HG03064 (cell line): ENCODE data around the gene BCL11B.

Experiments
- ATAC-seq: cut with Tn5 transposase; IDR thresholded peaks from one replicate; pipeline ENCODE4 v1.9.1; 2021; ENCODE audit warnings: low read depth; ENCODE audit not compliant: unreplicated experiment

BCL11B gene

GRCh38 chr14:99271951-99272631 lies at the start of gene BCL11B:
TSS of gene BCL11B (minus strand) at chr14:99272197. CDS start at chr14:99271218, 979 bp downstream.
- peak; percentile 78 for ATAC-seq

GRCh38 chr14:99321236-99321925 lies 49.4 kb upstream of the BCL11B start:
- ATAC-seq: no peak

DNA sequence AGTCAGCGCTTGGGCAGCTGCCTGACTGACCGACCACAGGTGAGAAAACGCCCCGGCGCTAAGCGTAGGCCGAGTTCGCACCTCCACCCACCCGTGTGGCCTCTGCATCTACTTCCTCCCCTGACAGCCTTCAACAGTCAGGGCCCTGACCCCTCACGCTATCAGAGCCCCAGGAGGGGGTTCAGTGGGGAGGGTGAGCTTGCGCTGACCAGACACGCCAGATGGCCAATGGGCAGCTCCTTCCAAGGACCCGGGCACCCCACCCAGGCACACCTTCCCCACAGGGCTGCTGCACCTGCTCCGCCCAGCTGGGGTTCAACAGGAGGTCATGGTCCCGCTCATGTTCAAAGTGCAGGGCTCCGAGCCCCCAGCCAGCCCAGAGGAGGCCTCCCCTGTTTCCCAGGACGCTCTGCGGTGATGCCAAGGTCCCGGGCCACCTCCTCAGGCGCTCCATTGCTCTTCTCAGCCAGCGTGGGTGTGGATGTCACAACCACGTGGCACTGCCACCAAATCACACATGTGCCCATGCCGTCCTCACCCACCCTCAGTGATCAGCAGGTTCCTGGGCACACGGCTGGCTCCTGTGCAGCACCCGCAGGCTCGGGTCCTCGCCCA lies 48.7 kb upstream of the BCL11B start:
- no peak for ATAC-seq

DNA sequence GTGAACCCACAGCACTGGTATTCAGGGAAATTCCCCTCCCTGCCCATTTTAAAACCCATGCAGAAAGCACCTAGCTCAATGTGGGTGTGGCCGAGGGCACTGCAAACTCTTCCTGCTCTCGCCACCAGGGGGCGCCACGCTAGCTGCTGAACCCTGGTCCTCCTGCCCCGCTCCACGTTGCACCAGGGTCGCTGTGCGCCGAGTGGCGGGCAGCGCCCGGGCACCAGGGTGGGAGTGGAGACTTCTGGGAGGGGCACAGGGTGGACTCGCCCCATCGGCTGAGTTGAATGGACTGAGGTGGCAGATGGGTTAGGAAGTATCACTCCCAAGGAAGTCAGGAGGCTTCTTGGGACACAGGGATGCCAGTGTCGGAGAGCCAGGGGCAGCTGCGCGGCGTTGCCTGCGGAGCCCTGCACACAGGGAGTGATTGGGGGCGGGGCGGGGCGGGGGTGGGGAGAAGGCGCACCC lies 48.1 kb upstream of the BCL11B start:
- no peak for ATAC-seq

GRCh38 chr14:99318959-99319295 lies 46.9 kb upstream of the BCL11B start:
- ATAC-seq: no peak

- ATAC-seq: no peak
Measured at GRCh38 chr14:99318091-99318958, 46.3 kb upstream of the BCL11B start.

GRCh38 chr14:99317231-99318090 lies 45.5 kb upstream of the BCL11B start:
- no peak for ATAC-seq

GRCh38 chr14:99316281-99317163 lies 44.5 kb upstream of the BCL11B start:
- no peak for ATAC-seq

DNA sequence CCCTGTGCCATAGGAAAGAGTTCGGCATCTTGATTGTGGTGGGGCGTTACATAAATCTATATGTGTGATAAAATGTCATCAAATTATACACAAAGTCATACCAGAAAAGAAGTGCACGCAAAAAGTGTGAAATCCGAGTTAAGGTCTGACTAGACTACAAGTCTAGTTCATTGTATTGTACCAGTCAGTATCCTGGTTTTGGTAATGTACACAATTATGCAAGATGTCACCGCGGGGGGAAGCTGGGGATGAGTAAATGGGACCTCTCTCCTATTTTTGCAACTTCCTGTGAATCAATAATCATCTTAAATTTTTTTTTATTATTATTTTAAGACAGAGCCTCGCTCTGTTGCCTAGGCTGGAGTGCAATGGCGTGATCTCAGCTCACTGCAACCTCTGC lies 43.2 kb upstream of the BCL11B start:
- no peak for ATAC-seq

- no peak for ATAC-seq
Measured at GRCh38 chr14:99314623-99315022, 42.6 kb upstream of the BCL11B start.

DNA sequence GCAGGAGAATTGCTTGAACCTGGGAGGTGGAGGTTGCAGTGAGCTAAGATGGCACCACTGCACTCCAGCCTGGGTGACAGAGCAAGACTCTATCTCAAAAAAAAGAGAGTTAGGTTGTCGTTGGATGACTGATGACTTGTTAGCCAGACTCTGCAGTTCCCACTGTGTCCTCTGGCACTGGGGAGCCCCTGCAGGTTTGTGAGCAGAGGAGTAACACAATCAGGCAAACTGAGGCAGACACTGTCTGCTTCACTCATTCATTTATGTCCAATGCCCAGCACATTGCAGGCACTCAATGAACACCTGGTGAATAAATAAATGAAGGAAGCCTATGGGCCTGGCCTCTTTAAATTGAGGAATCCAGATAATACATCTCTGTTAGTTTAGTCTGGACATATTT lies 41.2 kb upstream of the BCL11B start:
- no peak for ATAC-seq

- no peak for ATAC-seq
Measured at GRCh38 chr14:99312106-99312505, 40.1 kb upstream of the BCL11B start.

GRCh38 chr14:99309220-99309766 lies 37.3 kb upstream of the BCL11B start:
- ATAC-seq: no peak

DNA sequence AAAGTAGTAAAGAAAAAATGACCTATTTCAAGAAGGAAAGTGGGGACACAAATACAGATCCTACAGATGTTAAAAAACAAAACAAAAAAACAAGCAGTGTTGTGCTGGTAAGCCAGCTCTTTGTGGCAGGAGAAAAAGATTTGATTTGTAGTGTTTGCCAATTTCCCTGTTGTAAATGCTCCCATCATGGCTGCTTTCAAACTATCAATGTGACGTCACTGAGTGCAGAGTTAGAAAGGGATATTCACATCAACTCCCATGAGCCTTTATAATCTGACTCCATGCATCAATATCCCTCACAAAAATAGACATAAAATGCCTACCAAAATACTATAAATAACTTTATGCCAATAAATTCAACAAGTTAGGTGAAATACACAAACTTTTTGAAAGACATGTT lies 32.2 kb upstream of the BCL11B start:
- ATAC-seq: no peak

DNA sequence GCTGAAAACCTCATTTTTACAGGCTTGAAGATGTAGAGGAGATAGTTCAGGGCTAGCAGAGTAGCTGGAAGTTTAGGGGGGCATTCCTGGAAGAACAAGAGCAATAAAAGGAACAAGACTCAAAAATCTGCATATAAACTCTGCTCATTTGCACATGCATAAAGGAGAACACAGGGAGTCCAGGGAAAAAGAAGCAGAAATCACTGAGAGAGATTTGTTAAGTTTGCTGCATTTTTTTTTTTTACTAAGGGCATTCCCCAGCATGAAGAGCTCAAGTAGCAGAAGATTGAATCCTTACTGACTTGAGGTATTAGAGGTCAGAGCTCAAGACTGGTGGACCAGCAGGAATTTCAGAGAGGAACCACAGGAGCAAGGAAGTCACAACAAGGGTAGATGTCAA lies 28.2 kb upstream of the BCL11B start:
- ATAC-seq: no peak

DNA sequence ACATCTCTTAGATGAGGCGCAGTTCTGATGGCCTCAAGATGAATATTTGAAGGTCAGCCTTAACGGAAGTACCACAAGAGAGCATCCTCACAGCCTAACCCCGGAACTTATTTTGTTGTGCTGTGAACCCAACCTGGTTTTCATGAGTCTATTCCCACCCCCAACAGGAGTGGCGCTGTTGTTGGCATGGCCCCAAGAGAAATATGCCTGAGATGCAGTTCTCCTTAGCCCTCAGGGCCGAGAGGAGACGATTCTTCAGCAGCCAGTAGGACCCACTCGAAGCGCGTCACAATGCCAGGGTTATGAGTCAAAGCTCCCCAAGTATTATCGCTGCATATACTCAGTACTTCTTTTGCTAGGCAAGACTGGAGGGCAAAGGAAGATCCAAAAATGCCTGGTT lies 24.5 kb upstream of the BCL11B start:
- no peak for ATAC-seq

DNA sequence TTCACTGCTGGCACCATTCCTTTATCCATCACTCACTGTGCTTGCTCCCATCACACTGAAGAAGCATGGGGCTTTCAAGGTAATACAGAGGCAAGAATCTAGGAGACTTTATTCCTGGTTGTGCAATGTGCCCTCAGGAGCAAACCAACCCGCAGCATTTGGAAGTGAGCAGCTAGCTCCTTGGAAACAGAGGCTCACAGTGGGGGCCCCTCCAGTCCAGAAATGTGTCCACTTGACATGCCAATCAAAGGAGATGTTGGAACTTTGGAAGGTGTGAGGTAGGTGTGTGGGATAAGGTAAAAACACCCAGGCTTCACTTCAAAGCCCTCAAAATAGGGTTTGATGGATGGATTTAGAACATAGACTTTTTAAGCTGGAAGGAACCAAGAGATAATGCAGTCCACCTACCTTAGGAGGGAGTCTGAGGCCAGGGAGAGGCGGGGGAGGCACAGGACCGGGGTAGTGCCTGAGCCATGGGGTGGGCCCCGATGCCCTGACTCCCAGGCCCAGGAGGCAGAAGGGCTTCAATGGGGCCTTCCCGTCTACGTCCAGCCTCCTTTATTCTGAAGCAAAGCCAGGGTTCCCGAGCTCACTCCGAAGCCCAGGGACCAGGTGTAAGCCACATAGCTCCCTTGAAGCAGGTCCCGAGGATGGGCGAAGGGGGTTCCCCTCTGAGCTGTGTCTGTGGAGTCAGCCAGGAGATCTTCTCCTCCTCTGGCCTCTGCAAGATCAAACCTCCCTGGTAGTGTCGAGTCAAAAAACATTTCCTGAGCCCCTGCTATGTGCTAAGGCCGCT lies 17.6 kb upstream of the BCL11B start:
- no peak for ATAC-seq

GRCh38 chr14:99288948-99289347 lies 17.0 kb upstream of the BCL11B start:
- no peak for ATAC-seq
